Retinal pigment epithelial cell (primary cell): ENCODE data around the gene ARHGEF16.

Experiments
- DNase-seq: peaks from one replicate; pipeline ENCODE4 v3.0.0-alpha.2; 2010; ENCODE audit warnings: low read depth
- H3K4me3 ChIP-seq: 2 replicates; pipeline ENCODE4 v1.5.1; 2011; ENCODE audit warnings: mild to moderate bottlenecking, low read length, control low read depth, moderate library complexity
- TF ChIP-seq, protein P1 (sequence below): conservative IDR thresholded peaks from 2 replicates; pipeline ENCODE4 v1.5.1; 2011; ENCODE audit warnings: low read depth, low read length, control low read depth, inconsistent platforms

The ARHGEF16 gene

GRCh38 chr1:3499611-3500010, 45.1 kb downstream of the ARHGEF16 start:
- TF ChIP-seq, protein P1, sequence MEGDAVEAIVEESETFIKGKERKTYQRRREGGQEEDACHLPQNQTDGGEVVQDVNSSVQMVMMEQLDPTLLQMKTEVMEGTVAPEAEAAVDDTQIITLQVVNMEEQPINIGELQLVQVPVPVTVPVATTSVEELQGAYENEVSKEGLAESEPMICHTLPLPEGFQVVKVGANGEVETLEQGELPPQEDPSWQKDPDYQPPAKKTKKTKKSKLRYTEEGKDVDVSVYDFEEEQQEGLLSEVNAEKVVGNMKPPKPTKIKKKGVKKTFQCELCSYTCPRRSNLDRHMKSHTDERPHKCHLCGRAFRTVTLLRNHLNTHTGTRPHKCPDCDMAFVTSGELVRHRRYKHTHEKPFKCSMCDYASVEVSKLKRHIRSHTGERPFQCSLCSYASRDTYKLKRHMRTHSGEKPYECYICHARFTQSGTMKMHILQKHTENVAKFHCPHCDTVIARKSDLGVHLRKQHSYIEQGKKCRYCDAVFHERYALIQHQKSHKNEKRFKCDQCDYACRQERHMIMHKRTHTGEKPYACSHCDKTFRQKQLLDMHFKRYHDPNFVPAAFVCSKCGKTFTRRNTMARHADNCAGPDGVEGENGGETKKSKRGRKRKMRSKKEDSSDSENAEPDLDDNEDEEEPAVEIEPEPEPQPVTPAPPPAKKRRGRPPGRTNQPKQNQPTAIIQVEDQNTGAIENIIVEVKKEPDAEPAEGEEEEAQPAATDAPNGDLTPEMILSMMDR: no peak
- DNase-seq: no peak
- no peak overlapping the region for H3K4me3 ChIP-seq

DNA sequence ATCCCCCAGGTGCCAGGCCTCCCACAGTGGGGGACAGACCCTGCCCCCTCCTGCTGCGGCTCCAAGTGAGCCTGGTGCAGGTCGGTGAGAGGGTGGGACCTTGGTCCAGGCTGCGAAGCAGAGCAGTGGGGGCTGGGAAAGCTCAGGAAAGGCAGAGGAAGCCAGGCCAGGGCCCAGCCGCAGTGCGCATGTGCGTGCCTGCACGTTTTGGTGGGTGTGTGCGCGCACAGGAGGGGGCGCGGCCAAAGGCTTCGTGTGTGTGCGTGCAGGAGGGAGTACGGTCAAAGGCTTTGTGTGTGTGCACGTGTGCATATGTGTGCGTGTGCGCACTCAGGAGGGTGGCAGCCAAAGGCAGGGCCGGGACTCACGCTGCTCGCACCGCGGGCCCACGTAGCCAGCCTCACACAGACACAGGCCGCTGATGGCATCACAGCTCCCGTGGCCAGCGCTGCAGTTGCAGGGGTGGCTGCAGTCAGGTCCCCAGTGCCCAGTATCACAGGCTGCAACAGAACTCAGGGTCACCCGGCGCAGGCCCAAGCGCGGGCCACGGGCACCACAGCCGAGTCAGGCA, 45.9 kb downstream of the ARHGEF16 start:
- no peak for DNase-seq
- no peak overlapping the region for H3K4me3 ChIP-seq
- TF ChIP-seq, protein P1: no peak

DNA sequence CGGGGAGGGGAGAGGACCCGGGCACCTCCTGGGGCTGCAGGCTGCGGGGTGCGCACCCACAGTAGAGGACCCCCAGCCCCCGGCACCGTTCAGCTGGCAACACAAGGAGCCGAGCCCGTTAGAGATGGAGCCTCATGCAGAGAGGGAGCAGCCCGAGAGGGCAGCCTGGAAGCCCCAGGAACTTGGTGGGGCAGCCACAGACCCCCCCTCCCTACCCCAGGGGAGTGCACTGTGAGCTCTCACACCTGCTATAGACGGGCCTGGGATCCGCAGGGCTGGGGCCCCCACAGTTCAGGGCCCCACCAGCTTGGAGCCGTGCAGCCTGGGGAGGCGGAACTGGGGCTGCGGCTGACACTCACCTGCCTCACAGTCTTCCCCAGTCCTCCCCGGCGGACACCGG, 47.0 kb downstream of the ARHGEF16 start:
- TF ChIP-seq, protein P1: no peak
- no peak for DNase-seq

GRCh38 chr1:3501856-3502640, 47.6 kb downstream of the ARHGEF16 start:
- DNase-seq: no peak
- H3K4me3 ChIP-seq: no peak overlapping the region
- TF ChIP-seq, protein P1: no peak

More for the DNA sequence above, 47.0 kb downstream of the ARHGEF16 start:
- H3K4me3 ChIP-seq: no peak overlapping the region

DNA sequence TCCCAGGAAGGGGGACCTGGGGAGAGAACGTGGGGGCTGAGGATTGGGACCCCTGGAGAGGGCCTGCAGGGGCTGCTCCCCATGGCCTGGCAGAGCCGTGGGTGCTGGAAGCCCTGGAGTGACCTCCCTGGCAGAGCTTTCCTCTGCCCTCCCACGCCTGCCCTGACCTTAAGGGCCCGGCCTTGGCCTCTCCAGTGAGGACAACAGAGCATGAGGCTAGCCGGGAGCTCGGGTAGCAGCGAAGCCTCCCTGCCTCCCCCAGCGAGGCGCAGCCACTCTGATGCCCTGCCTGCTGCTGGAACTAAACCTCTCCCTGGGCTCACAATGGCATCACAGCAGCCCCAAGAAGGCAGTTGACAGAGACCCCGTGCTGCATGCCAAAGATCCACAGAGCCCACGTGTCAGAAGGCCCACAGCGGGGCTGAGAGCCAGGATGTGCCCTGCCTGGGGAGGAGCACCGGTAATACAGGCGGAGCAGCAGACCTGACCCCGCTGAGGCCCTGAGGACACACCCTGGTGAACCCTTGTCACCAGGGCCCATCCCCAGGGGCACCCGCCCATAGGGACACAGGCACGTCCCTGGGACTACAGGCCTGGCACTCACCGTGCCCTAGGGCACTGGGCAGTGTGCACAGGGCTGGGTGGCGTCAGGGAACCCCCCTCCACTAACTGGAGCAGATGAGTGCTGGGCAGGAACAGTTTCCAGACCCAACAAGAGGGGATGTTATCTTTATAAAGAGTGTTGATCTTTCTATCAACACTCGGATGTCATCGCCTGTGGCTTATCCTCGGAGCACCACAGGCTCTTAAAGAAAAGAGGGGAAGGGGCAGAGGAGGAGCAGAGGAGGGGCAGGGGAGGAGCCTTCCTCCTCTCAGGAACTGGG, 48.4 kb downstream of the ARHGEF16 start:
- H3K4me3 ChIP-seq: no peak overlapping the region
- TF ChIP-seq, protein P1: no peak
- DNase-seq: no peak

GRCh38 chr1:3503525-3503886, 49.0 kb downstream of the ARHGEF16 start:
- TF ChIP-seq, protein P1: no peak
- DNase-seq: no peak
- no peak overlapping the region for H3K4me3 ChIP-seq
